OCI-LY1 (cell line): Measurements from ENCODE around the gene MPI.
A peak's percentile ranks its signal among the peaks of the same experiment; 100 is the strongest.

Source experiments
- H2AFZ ChIP-seq: fragments of 200-600 bp; sonication (generic), shearing (Covaris generic); 2 replicates; pipeline ENCODE4 v1.6.0; 2014; ENCODE audit warnings: antibody characterized with exemption, mild to moderate bottlenecking, low read length
- H3F3A ChIP-seq: fragments of 200-600 bp; sonication (generic), shearing (Covaris generic); 2 replicates; pipeline ENCODE4 v1.6.0; 2014; ENCODE audit warnings: mild to moderate bottlenecking, antibody characterized with exemption, low read length, moderate library complexity; ENCODE audit not compliant: insufficient read depth
- H3K27ac ChIP-seq: fragments of 200-600 bp; sonication (generic); 2 replicates; pipeline ENCODE4 v1.5.1; 2014; ENCODE audit warnings: low read length, mixed run types, mild to moderate bottlenecking, low read depth; ENCODE audit not compliant: poor library complexity, severe bottlenecking
- H3K27me3 ChIP-seq: fragments of 200-600 bp; sonication (generic); 2 replicates; pipeline ENCODE4 v1.6.0; 2014; ENCODE audit warnings: antibody characterized with exemption, mild to moderate bottlenecking, low read length, moderate library complexity; ENCODE audit not compliant: insufficient read depth
- H3K36me3 ChIP-seq: fragments of 200-600 bp; sonication (generic); 2 replicates; pipeline ENCODE4 v1.6.1; 2014; ENCODE audit warnings: mild to moderate bottlenecking, antibody characterized with exemption, low read length, moderate library complexity, mixed read lengths; ENCODE audit not compliant: insufficient read depth
- H3K4me1 ChIP-seq: fragments of 200-600 bp; sonication (generic); 2 replicates; pipeline ENCODE4 v1.5.1; 2014; ENCODE audit warnings: mild to moderate bottlenecking, low read length, moderate library complexity; ENCODE audit not compliant: insufficient read depth, severe bottlenecking
- H3K4me2 ChIP-seq: fragments of 200-600 bp; sonication (generic), shearing (Covaris generic); 2 replicates; pipeline ENCODE4 v1.6.1; 2014; ENCODE audit warnings: low read length
- H3K4me3 ChIP-seq: fragments of 200-600 bp; sonication (generic); 2 replicates; pipeline ENCODE4 v1.5.1; 2014; ENCODE audit warnings: low read length, low read depth, mild to moderate bottlenecking, mixed read lengths; ENCODE audit not compliant: poor library complexity, severe bottlenecking
- H3K79me2 ChIP-seq: fragments of 200-600 bp; shearing (Covaris generic); 2 replicates; pipeline ENCODE4 v1.6.1; 2016; ENCODE audit warnings: mixed run types, low read length, mixed read lengths; ENCODE audit not compliant: insufficient read depth
- H3K9ac ChIP-seq: fragments of 200-600 bp; sonication (generic), shearing (Covaris generic); 2 replicates; pipeline ENCODE4 v1.6.1; 2014; ENCODE audit warnings: mild to moderate bottlenecking, low read length, mixed read lengths
- H3K9me2 ChIP-seq: fragments of 200-600 bp; sonication (generic), shearing (Covaris generic); 2 replicates; pipeline ENCODE4 v1.6.1; 2014; ENCODE audit warnings: low read depth, mild to moderate bottlenecking, low read length, mixed read lengths
- H3K9me3 ChIP-seq: fragments of 200-600 bp; shearing (Covaris generic); 2 replicates; pipeline ENCODE4 v1.6.1; 2014; ENCODE audit warnings: low read length, mixed read lengths
- H4K20me1 ChIP-seq: fragments of 200-600 bp; sonication (generic), shearing (Covaris generic); 2 replicates; pipeline ENCODE4 v1.6.0; 2016; ENCODE audit warnings: mild to moderate bottlenecking, low read length; ENCODE audit not compliant: insufficient read depth
- CTCF ChIP-seq: fragments of 200-600 bp; sonication (generic), shearing (Covaris generic); IDR thresholded peaks from 2 replicates; pipeline ENCODE4 v1.5.1; 2017; ENCODE audit warnings: mild to moderate bottlenecking, antibody characterized with exemption, low read length, moderate library complexity, mixed read lengths
- EZH2 ChIP-seq: fragments of 200-600 bp; sonication (generic), shearing (Covaris generic); IDR thresholded peaks from 2 replicates; pipeline ENCODE4 v1.8.0; 2017; ENCODE audit warnings: borderline replicate concordance, mixed run types, mild to moderate bottlenecking, antibody characterized with exemption, low read length, moderate library complexity, mixed read lengths

The MPI gene

GRCh38 chr15:74950078-74950908 is 60.5 kb downstream of the MPI start:
- no peaks in the 10 kb centered on the region for H3K27me3 ChIP-seq
- H3K9ac ChIP-seq: no peak overlapping the region
- no peaks in the 10 kb centered on the region for H3K9me3 ChIP-seq
- TF ChIP-seq EZH2: no peak
- TF ChIP-seq CTCF: peak; percentile 99
- H2AFZ ChIP-seq: no peak overlapping the region
- no peak overlapping the region for H3K27ac ChIP-seq
- no peaks in the 10 kb centered on the region for H3K9me2 ChIP-seq
- H3K4me1 ChIP-seq: peaks cover 15% of the 10 kb centered on the region
- no peak overlapping the region for H3K4me2 ChIP-seq
- no peaks in the 10 kb centered on the region for H3F3A ChIP-seq
- H3K79me2 ChIP-seq: no peaks in the 10 kb centered on the region
- H3K36me3 ChIP-seq: no peaks in the 10 kb centered on the region
- H3K4me3 ChIP-seq: no peak overlapping the region
- no peaks in the 10 kb centered on the region for H4K20me1 ChIP-seq

- H3K79me2 ChIP-seq: peaks cover 4% of the 10 kb centered on the region; the same call in 1 of the 2 replicates
- H3K36me3 ChIP-seq: no peaks in the 10 kb centered on the region
- no peak overlapping the region for H3K4me3 ChIP-seq
- TF ChIP-seq CTCF (no peak), EZH2 (no peak)
- peaks cover 22% of the 10 kb centered on the region for H3K4me1 ChIP-seq
- H3K27ac ChIP-seq: no peak overlapping the region
- H3K4me2 ChIP-seq: no peak overlapping the region
- H3K9me3 ChIP-seq: no peaks in the 10 kb centered on the region
- no peaks in the 10 kb centered on the region for H3K9me2 ChIP-seq
- no peak overlapping the region for H3K9ac ChIP-seq
- H2AFZ ChIP-seq: no peak overlapping the region
- H4K20me1 ChIP-seq: no peaks in the 10 kb centered on the region
- no peaks in the 10 kb centered on the region for H3K27me3 ChIP-seq
- no peaks in the 10 kb centered on the region for H3F3A ChIP-seq
These were observed 61.2 kb downstream of the MPI start for GRCh38 chr15:74951006-74951405.
